GM19324 (cell line): Measurements from ENCODE around the gene AQP12B.

ENCODE experiments used
- ATAC-seq: cut with Tn5 transposase; IDR thresholded peaks from one replicate; pipeline ENCODE4 v1.9.1; 2021; ENCODE audit warnings: mild to moderate bottlenecking, moderate library complexity; ENCODE audit not compliant: unreplicated experiment, low FRiP score

AQP12B gene

GRCh38 chr2:240718896-240719490, 36.3 kb upstream of the AQP12B start:
- ATAC-seq, result no peak

- ATAC-seq, result no peak
Measured at GRCh38 chr2:240717681-240718581, 35.2 kb upstream of the AQP12B start.

GRCh38 chr2:240717181-240717641, 34.5 kb upstream of the AQP12B start:
- no peak for ATAC-seq

- ATAC-seq, result no peak
Measured at GRCh38 chr2:240716130-240716798, 33.6 kb upstream of the AQP12B start.

- ATAC-seq, result no peak
Measured at GRCh38 chr2:240714747-240715725, 32.4 kb upstream of the AQP12B start.

GRCh38 chr2:240713928-240714746, 31.5 kb upstream of the AQP12B start:
- no peak for ATAC-seq

- ATAC-seq, result no peak
Measured at GRCh38 chr2:240713071-240713927, 30.6 kb upstream of the AQP12B start.

- no peak for ATAC-seq
Measured at GRCh38 chr2:240712121-240712520, 29.4 kb upstream of the AQP12B start.

- ATAC-seq, result no peak
Measured at GRCh38 chr2:240711701-240712100, 29.0 kb upstream of the AQP12B start.

- ATAC-seq, result no peak
Measured at GRCh38 chr2:240711296-240711695, 28.6 kb upstream of the AQP12B start.

GRCh38 chr2:240708457-240708856, 25.8 kb upstream of the AQP12B start:
- ATAC-seq, result no peak

- no peak for ATAC-seq
Measured at GRCh38 chr2:240707821-240708220, 25.1 kb upstream of the AQP12B start.

- no peak for ATAC-seq
Measured at GRCh38 chr2:240707043-240707756, 24.5 kb upstream of the AQP12B start.

- no peak for ATAC-seq
Measured at GRCh38 chr2:240705204-240705791, 22.6 kb upstream of the AQP12B start.

GRCh38 chr2:240704651-240705050, 22.0 kb upstream of the AQP12B start:
- no peak for ATAC-seq

- ATAC-seq, result no peak
Measured at GRCh38 chr2:240703417-240704341, 21.0 kb upstream of the AQP12B start.
